ENCODE results near the gene DACT1. TPM values are rescaled to one million over a fixed set of nuclear protein-coding genes. Genes with fewer than 3 reads are reported as not detected.

Gene DACT1
- polyA plus RNA-seq, 2 of the 4 experiments (the other 2 are of a cell fraction) = 0.45 to 0.89 TPM

DNA sequence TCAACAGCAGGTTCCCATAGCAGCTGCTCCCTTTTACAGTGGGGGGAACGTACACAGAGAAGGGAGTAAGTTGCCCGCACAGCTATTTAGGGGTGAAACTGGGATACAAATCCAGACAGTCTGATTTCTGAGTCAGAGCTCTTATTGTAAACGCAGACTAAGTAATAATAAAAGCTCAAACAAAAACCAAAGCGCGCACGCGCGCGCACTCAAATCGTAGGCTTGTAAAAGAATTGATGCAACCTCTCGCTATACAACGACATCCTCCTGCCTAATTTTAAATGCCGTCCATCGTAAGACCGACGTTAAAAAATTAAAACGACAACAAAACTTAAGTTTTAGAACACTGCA, 747 bp upstream of the DACT1 start:
- peak; percentile 74; the same call in 1 of the 2 replicates for TF ChIP-seq CBX8 (IDR thresholded peaks at IDR 0.05)
- TF ChIP-seq RCOR1 (IDR thresholded peaks at IDR 0.05; ENCODE audit: low read depth, low read length) = no peak
- TF ChIP-seq NR3C1 (IDR thresholded peaks at IDR 0.05) = no peak
- TF ChIP-seq CEBPB (IDR thresholded peaks at IDR 0.05) = peak in 1 of 2 experiments; percentile 18; a peak in 1 of 4 replicates
- 3% methylated on average over 17 of the region's 17 CpGs for WGBS (ENCODE audit: missing lambda C conversion rate)
- Histone ChIP-seq H3K4me2 (peak overlapping the region; percentile 99), H3K4me1 (peaks cover 3% of the 10 kb centered on the region; the same call in 1 of the 3 replicates), H3K9me3 (no peaks in the 10 kb centered on the region), H3K27ac (peak overlapping the region; percentile 62 to 83; a peak in 4 of 6 replicates), H3K4me3 (peak overlapping the region; percentile 77)
- ChIA-PET CTCF (interaction anchor here (0.6 to 8.7 kb wide), 7 partner anchors 94 to 827 kb away, joined by 3 to 78 read pairs (median 3); no protein-coding TSS in a partner anchor), POLR2A (interaction anchor here (0.6 to 3.2 kb wide), 11 partner anchors 9 to 1066 kb away, joined by 3 to 23 read pairs (median 4); partner anchors contain the start of genes KIAA0586 and TIMM9)
- DNase-seq (ENCODE audit: low read depth in 1 of 2, low spot score in 1 of 2) (peak in 1 of 2 experiments; percentile 50), FAIRE-seq (no peak), ATAC-seq (peak; percentile 15 to 31)

DNA sequence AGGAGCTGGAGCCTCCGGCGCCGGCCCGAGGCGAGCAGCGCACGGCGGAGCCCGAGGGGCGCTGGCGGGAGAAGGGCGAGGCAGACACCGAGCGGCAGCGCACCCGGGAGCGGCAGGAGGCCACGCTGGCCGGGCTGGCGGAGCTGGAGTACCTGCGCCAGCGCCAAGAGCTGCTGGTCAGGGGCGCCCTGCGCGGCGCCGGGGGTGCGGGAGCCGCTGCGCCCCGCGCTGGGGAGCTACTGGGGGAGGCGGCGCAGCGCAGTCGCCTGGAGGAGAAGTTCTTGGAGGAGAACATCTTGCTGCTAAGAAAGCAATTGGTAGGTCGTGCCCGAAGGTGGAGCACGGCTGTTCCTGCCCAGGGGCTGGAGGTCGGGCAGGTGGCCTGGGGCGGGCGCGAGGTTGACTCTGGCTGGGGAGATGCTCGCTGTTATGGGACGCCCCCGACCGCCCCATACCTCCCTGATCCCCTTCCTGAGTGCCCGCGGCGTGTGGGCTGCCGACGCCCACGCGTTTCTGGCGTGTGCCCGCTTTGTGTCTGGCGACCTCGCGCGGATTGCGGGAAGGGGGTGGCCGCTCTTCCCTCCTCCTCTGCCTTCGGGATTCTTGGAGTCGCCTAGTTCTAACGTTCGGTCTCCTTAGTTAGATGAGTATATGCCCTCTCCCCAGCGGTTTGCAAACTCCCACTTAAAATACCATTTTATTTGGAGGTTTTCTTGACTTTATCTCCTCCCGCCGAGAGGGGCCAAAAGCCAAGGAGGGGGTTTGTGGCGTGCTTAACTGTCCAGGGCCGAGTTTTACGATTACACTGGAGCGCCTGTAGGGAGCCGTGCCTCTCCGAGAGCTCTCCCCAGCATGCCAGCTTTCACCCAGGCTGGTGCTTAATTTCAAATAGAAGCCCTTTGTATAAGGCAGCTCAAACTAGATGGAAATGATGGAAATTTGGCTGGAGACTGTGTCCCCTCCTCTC, 752 bp downstream of the DACT1 start:
- ATAC-seq = peak; percentile 55 to 71
- WGBS (ENCODE audit: missing lambda C conversion rate) = 6% methylated on average over 55 of the region's 75 CpGs
- ChIA-PET CTCF (interaction anchor here (0.7 to 8.7 kb wide), 36 partner anchors 8 to 490 kb away, joined by 3 to 78 read pairs (median 4); no protein-coding TSS in a partner anchor), POLR2A (interaction anchor here (0.9 to 3.2 kb wide), 3 partner anchors 93 to 486 kb away, joined by 3 to 23 read pairs (median 9); no protein-coding TSS in a partner anchor)
- peak in 1 of 2 experiments; percentile 10 for DNase-seq (ENCODE audit: low read depth in 1 of 2, low spot score in 1 of 2)
- FAIRE-seq = no peak
- Histone ChIP-seq H3K4me3 (peak overlapping the region; percentile 77), H3K4me2 (peak overlapping the region; percentile 99), H3K27ac (peak overlapping the region; percentile 62 to 83; a peak in 5 of 6 replicates), H3K4me1 (peaks cover 3% of the 10 kb centered on the region; the same call in 1 of the 3 replicates), H3K9me3 (no peaks in the 10 kb centered on the region)
- TF ChIP-seq, protein P1, sequence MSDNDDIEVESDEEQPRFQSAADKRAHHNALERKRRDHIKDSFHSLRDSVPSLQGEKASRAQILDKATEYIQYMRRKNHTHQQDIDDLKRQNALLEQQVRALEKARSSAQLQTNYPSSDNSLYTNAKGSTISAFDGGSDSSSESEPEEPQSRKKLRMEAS (IDR thresholded peaks at IDR 0.05) = peak; percentile 39; the same call in 1 of the 2 replicates
- TF ChIP-seq, protein P2, sequence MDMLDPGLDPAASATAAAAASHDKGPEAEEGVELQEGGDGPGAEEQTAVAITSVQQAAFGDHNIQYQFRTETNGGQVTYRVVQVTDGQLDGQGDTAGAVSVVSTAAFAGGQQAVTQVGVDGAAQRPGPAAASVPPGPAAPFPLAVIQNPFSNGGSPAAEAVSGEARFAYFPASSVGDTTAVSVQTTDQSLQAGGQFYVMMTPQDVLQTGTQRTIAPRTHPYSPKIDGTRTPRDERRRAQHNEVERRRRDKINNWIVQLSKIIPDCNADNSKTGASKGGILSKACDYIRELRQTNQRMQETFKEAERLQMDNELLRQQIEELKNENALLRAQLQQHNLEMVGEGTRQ (IDR thresholded peaks at IDR 0.05) = no peak

DNA sequence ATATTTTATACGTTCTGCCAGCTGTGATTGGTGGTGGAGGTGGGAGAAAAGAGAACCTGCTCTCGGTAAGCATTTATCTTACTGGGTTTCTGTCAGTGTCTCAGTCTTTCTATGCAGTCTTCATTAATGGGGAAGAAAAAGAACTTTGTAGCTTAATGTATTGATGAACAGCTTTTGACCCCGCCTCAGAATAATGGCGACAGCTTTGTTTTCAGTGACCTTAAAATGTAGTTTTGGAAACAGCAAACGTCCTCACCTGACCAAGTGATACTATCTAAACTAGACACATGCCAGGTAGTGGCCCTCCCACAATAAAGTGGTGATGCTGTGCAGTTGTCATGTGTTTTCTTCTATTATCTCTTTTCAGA, 1.4 kb downstream of the DACT1 start:
- CTCF ChIA-PET = interaction anchor here (0.7 to 8.7 kb wide), 35 partner anchors 8 to 489 kb away, joined by 3 to 78 read pairs (median 3); no protein-coding TSS in a partner anchor
- H3K27ac ChIP-seq = no peak overlapping the region
- no peak for FAIRE-seq

More for the DNA sequence above, 1.4 kb downstream of the DACT1 start:
- TF ChIP-seq, protein P3, sequence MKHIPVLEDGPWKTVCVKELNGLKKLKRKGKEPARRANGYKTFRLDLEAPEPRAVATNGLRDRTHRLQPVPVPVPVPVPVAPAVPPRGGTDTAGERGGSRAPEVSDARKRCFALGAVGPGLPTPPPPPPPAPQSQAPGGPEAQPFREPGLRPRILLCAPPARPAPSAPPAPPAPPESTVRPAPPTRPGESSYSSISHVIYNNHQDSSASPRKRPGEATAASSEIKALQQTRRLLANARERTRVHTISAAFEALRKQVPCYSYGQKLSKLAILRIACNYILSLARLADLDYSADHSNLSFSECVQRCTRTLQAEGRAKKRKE (CRISPR knock-in tag; IDR thresholded peaks at IDR 0.05; ENCODE audit: low read depth) = no peak
- TF ChIP-seq NPAS2 (CRISPR knock-in tag; IDR thresholded peaks at IDR 0.05; ENCODE audit: borderline replicate concordance) (no peak), ZSCAN20 (CRISPR knock-in tag; IDR thresholded peaks at IDR 0.05) (no peak), CHD2 (IDR thresholded peaks at IDR 0.05; ENCODE audit: low read length, partially characterized antibody) (no peak), RAD21 (conservative IDR thresholded peaks at IDR 0.05 in 1 of 2, IDR thresholded peaks at IDR 0.05 in 1 of 2) (no peak), RCOR1 (IDR thresholded peaks at IDR 0.05; ENCODE audit: low read depth, low read length) (no peak), TFCP2L1 (CRISPR knock-in tag; IDR thresholded peaks at IDR 0.05) (no peak), NR3C1 (IDR thresholded peaks at IDR 0.05) (no peak)
- TF ChIP-seq, protein P2 (IDR thresholded peaks at IDR 0.05) = no peak
- TF ChIP-seq, protein P4, sequence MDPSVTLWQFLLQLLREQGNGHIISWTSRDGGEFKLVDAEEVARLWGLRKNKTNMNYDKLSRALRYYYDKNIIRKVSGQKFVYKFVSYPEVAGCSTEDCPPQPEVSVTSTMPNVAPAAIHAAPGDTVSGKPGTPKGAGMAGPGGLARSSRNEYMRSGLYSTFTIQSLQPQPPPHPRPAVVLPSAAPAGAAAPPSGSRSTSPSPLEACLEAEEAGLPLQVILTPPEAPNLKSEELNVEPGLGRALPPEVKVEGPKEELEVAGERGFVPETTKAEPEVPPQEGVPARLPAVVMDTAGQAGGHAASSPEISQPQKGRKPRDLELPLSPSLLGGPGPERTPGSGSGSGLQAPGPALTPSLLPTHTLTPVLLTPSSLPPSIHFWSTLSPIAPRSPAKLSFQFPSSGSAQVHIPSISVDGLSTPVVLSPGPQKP (IDR thresholded peaks at IDR 0.05; ENCODE audit: low read depth, low read length) = no peak
- 52% methylated on average over 5 of the region's 5 CpGs for WGBS (ENCODE audit: missing lambda C conversion rate)
- ATAC-seq (no peak), DNase-seq (ENCODE audit: low read depth in 1 of 2, low spot score in 1 of 2) (no peak)
- POLR2A ChIA-PET = interaction anchor here (2.6 to 3.2 kb wide), 2 partner anchors 93 to 138 kb away, joined by 9 to 23 read pairs; no protein-coding TSS in a partner anchor
- Histone ChIP-seq H3K4me3 (peak overlapping the region; percentile 77), H3K4me2 (peak overlapping the region; percentile 99), H3K4me1 (peaks cover 3% of the 10 kb centered on the region; the same call in 1 of the 3 replicates), H3K9me3 (no peaks in the 10 kb centered on the region)
